ENCODE results near the gene PREX1. TPM values are rescaled to one million over a fixed set of nuclear protein-coding genes. Genes with fewer than 3 reads are reported as not detected.
"Not testable (repeated sequence)": the region's sequence is repeated elsewhere in the genome, so short reads cannot be mapped to it uniquely, and the experiment has no call there.

The PREX1 gene
- polyA plus RNA-seq, 1 donor: 18.2 TPM

- DNase-seq (ENCODE audit: low read depth): no peak
Measured at GRCh38 chr20:48847498-48848205, 19.9 kb upstream of the PREX1 start.

- DNase-seq (ENCODE audit: low read depth): no peak
Measured at GRCh38 chr20:48846516-48847492, 19.0 kb upstream of the PREX1 start.

- DNase-seq (ENCODE audit: low read depth): no peak
Measured at GRCh38 chr20:48845721-48846306, 18.0 kb upstream of the PREX1 start.

- no peak for DNase-seq (ENCODE audit: low read depth)
Measured at GRCh38 chr20:48844996-48845395, 17.2 kb upstream of the PREX1 start.

GRCh38 chr20:48843896-48844295 is 16.1 kb upstream of the PREX1 start:
- not testable (repeated sequence) for DNase-seq (ENCODE audit: low read depth)

GRCh38 chr20:48843057-48843806 is 15.4 kb upstream of the PREX1 start:
- no peak for DNase-seq (ENCODE audit: low read depth)

- DNase-seq (ENCODE audit: low read depth): no peak
Measured at GRCh38 chr20:48841875-48842529, 14.2 kb upstream of the PREX1 start.

- DNase-seq (ENCODE audit: low read depth): no peak
Measured at GRCh38 chr20:48841196-48841874, 13.5 kb upstream of the PREX1 start.

GRCh38 chr20:48839154-48839917 is 11.5 kb upstream of the PREX1 start:
- no peak for DNase-seq (ENCODE audit: low read depth)

- DNase-seq (ENCODE audit: low read depth): no peak
Measured at GRCh38 chr20:48837014-48837413, 9.2 kb upstream of the PREX1 start.

GRCh38 chr20:48835390-48835789 is 7.6 kb upstream of the PREX1 start:
- no peak for DNase-seq (ENCODE audit: low read depth)

GRCh38 chr20:48834278-48834677 is 6.5 kb upstream of the PREX1 start:
- DNase-seq (ENCODE audit: low read depth): no peak

- no peak for DNase-seq (ENCODE audit: low read depth)
Measured at GRCh38 chr20:48832405-48832730, 4.6 kb upstream of the PREX1 start.

- DNase-seq (ENCODE audit: low read depth): no peak
Measured at GRCh38 chr20:48831718-48832404, 4.1 kb upstream of the PREX1 start.

GRCh38 chr20:48830826-48831318 is 3.1 kb upstream of the PREX1 start:
- no peak for DNase-seq (ENCODE audit: low read depth)

- no peak for DNase-seq (ENCODE audit: low read depth)
Measured at GRCh38 chr20:48829940-48830339, 2.1 kb upstream of the PREX1 start.

- no peak for DNase-seq (ENCODE audit: low read depth)
Measured at GRCh38 chr20:48828734-48829460, 1.1 kb upstream of the PREX1 start.
